HAP-1 (cell line): Measurements from ENCODE around the gene STK24.

Experiments used
- DNase-seq, 2 experiments: peaks; one replicate each; pipeline ENCODE4 v3.0.0-alpha.2; 2016 to 2020; ENCODE audit warnings: low spot score in 2 of 2
- H3K27me3 ChIP-seq: fragments of 250-450 bp; sonication (Bioruptor Pico); 2 replicates; pipeline ENCODE4 v1.5.1; 2020; ENCODE audit warnings: low read depth, mild to moderate bottlenecking, moderate library complexity
- H3K36me3 ChIP-seq: fragments of 250-450 bp; sonication (Bioruptor Pico); replicated peaks from 2 replicates; pipeline ENCODE4 v1.5.1; 2020; ENCODE audit warnings: mild to moderate bottlenecking
- H3K4me1 ChIP-seq: fragments of 250-450 bp; sonication (Bioruptor Pico); 2 replicates; pipeline ENCODE4 v1.5.1; 2020; ENCODE audit warnings: mild to moderate bottlenecking
- H3K4me3 ChIP-seq: fragments of 250-450 bp; sonication (Bioruptor Pico); 2 replicates; pipeline ENCODE4 v1.5.1; 2020; ENCODE audit warnings: mild to moderate bottlenecking, moderate library complexity
- H3K9me3 ChIP-seq: fragments of 250-450 bp; sonication (Bioruptor Pico); 2 replicates; pipeline ENCODE4 v1.5.1; 2020; ENCODE audit warnings: mild to moderate bottlenecking, moderate library complexity
- in situ Hi-C: fragments of 300-500 bp; cut with MboI; formaldehyde crosslinking; loops from 3 replicates; pipeline ENCODE4 v1.14.3; 2020; ENCODE audit warnings: low sequenced_read_pairs, inconsistent platforms, mixed read lengths

STK24 gene

DNA sequence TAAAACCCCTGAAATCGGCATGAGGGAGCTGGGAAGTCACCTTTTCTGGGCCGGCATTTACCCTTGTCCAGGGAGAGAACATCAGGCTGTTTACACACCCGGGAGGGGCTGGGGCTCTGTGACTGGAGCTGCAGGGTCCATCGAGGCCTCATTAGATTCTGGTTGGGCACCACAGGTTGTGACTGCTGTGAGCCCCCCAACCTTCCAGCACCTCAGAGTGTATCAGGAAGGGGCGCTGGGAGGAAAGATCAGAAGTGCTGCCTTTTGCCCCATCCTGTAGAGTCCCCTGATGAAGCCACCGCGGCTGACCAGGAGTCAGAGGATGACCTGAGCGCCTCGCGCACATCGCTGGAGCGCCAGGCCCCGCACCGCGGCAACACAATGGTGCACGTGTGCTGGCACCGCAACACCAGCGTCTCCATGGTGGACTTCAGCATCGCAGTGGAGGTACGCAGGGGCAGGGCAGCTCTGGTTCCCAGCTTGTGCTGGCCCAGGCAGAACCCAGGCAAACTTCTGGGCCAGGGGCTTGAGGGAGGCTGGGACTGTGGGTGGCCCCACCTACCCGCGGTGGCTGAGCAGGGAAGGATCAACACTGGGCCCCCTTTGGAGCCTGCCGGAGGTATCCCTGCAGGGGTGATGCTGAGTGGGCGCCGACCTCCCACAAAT lies 136.4 kb downstream of the STK24 start:
- Histone ChIP-seq H3K4me1 (no peaks in the 10 kb centered on the region; the same call in 1 of the 2 replicates), H3K36me3 (no peaks in the 10 kb centered on the region), H3K27me3 (no peaks in the 10 kb centered on the region), H3K4me3 (no peak overlapping the region), H3K9me3 (no peaks in the 10 kb centered on the region)
- no peak for DNase-seq
- in situ Hi-C loops, result loop anchor here (25.0 kb wide), 1 partner anchor 397 kb away; no protein-coding TSS in a partner anchor

DNA sequence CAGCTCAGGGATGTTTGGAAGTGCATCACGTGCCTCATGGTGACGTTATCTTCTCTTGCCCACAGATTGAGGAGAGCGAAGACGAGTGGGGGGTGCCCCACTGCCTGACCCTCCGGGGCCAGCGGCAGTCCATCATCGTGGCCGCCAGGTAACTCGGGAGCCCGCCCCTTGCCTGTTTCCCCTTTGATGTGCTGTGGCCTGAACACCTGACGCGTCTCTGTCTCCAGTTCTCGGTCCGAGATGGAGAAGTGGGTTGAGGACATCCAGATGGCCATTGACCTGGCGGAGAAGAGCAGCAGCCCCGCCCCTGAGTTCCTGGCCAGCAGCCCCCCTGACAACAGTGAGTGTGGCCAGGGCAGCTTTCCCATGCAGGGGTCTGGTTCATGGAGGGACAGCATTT lies 137.0 kb downstream of the STK24 start:
- in situ Hi-C loops, result loop anchor here (10.0 to 25.0 kb wide), 2 partner anchors 397 to 585 kb away; no protein-coding TSS in a partner anchor
- no peaks in the 10 kb centered on the region for H3K4me1 ChIP-seq
- no peaks in the 10 kb centered on the region for H3K9me3 ChIP-seq
- H3K27me3 ChIP-seq, result no peaks in the 10 kb centered on the region
- DNase-seq, result no peak
- H3K4me3 ChIP-seq, result no peak overlapping the region
- no peaks in the 10 kb centered on the region for H3K36me3 ChIP-seq

DNA sequence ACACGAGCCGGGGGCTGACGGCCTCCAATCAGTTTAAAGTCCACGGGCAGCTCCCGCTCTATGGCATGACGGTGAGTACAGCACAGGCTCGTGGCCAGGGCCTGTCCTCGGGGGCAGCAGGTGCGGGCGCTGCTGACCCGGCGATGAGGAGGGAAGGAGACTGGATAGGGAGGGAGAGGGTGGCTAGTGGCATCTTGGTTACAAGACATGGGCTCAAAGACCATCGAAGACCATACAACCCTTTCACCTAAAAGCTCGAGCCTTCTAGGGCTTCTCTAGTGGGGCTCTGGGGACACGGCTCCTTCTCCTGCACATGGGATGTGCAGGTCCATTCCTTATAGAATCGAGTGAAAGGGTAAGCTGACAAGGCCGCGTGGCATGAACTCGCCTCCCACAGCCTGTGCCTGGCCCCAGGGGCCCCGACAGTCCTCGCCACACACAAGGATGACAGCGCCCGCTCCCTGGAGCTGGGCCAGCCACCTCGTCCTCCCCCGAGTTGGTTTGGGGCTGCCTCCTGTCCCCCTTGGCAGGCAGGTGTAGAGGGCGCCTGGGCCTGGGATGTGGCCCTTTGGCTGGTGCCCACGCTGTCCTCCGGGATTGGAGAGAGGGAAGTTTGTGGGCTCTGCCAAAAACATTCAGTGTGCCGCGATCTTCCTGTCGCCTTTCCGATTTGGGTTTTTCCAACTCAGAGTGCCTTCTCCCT lies 137.6 kb downstream of the STK24 start:
- H3K4me1 ChIP-seq, result no peaks in the 10 kb centered on the region
- H3K9me3 ChIP-seq, result no peaks in the 10 kb centered on the region
- no peaks in the 10 kb centered on the region for H3K36me3 ChIP-seq
- no peak for DNase-seq
- H3K4me3 ChIP-seq, result no peak overlapping the region
- in situ Hi-C loops, result loop anchor here (10.0 to 25.0 kb wide), 2 partner anchors 398 to 584 kb away; no protein-coding TSS in a partner anchor
- H3K27me3 ChIP-seq, result no peaks in the 10 kb centered on the region

DNA sequence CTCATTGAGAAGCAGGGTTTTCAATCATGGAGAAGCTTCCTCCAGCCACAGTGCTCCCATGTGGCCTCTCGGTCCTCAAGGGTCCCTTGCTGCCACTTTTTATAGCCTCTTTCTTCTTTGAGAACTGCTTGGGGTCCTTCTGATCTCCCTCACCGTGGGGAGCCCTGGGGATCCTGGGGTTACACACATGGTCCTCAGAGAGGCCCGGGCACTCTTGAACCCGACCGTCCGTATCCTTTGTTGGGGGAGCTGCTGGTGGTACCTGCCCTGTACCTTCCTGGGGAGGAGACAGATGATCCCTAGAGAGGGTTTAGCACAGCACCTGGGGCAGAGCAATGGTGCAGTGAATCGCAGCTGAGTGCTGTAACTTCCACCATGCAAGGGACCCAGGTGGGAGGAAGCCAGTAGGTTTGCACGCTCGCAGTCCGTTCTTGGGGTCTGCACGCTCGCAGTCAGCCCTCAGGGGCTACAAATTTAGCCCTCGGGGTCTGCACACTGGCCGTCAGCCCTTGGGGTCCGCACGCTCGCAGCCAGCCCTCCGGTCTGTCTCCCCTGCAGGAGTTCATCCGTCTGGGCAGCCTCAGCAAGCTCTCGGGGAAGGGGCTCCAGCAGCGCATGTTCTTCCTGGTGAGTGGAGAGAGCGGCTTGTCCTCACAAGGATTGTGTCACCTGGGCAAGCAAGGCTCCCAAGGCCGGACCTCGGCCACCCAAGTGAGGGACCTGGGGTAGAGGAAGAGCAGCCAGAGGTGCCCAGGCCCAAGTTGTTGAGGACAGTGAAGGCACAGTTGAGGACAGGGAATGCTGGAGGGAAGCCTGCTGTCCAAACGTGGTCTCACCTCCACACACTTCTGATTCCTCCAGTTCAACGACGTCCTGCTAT lies 138.4 kb downstream of the STK24 start:
- Histone ChIP-seq H3K36me3 (no peaks in the 10 kb centered on the region), H3K4me3 (no peak overlapping the region), H3K9me3 (no peaks in the 10 kb centered on the region), H3K4me1 (no peaks in the 10 kb centered on the region), H3K27me3 (no peaks in the 10 kb centered on the region)
- no peak for DNase-seq
- in situ Hi-C loops, result loop anchor here (10.0 to 25.0 kb wide), 2 partner anchors 399 to 584 kb away; no protein-coding TSS in a partner anchor

DNA sequence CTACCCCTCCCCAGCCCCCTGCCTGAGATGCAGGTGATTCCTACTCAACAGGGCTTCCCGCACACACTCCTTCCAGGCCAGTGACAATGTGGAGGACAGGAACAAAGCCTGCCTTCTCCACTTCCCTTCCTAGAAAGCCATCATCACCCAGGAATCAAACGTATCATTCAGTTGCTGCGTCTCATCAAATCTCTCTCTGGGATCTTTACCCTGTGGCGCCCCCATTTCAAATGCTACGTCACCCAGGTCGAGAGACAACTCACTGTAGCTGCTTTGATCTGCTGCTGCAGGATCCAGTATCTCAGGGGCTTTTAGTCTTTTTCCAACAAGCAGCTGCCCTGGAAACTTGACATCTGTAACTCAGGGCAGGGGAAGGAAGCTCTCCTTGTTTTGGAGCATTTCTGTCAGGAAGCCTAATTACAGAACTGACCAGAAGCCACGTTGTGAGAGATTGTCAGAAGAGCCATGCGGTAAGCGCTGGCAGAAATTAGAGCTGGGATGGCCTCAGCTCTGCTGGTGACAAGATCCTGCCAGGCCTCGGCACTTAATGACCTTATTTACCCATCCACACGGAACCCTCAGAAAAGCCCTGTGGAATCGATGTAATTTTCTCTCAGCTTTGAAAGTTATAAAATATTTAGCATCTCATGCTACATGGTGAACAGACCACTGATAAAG lies 140.5 kb downstream of the STK24 start:
- H3K27me3 ChIP-seq, result no peaks in the 10 kb centered on the region
- no peak for DNase-seq
- in situ Hi-C loops, result loop anchor here (10.0 to 25.0 kb wide), 2 partner anchors 401 to 582 kb away; no protein-coding TSS in a partner anchor
- no peak overlapping the region for H3K4me3 ChIP-seq
- H3K4me1 ChIP-seq, result no peaks in the 10 kb centered on the region
- no peaks in the 10 kb centered on the region for H3K9me3 ChIP-seq
- H3K36me3 ChIP-seq, result no peaks in the 10 kb centered on the region

DNA sequence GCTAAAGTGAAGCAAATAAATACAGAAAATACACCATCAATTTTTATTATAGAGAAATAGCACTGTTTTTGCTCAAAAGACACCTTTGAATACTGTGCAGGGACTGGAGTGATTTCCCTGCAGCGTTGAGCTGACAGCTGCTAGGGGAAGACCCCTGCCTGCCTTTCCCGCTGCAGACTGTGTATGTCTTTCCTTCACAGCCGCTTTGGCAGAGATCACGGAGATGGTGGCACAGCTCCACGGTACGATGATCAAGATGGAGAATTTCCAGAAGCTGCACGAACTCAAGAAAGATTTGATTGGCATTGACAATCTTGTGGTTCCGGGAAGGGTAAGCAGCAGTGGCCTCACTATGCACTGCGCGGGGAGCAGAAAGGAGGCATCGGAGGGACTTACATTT lies 141.5 kb downstream of the STK24 start:
- no peaks in the 10 kb centered on the region for H3K9me3 ChIP-seq
- in situ Hi-C loops, result loop anchor here (10.0 to 25.0 kb wide), 2 partner anchors 402 to 581 kb away; no protein-coding TSS in a partner anchor
- DNase-seq, result no peak
- H3K27me3 ChIP-seq, result no peaks in the 10 kb centered on the region
- H3K36me3 ChIP-seq, result no peaks in the 10 kb centered on the region
- no peak overlapping the region for H3K4me3 ChIP-seq
- H3K4me1 ChIP-seq, result no peaks in the 10 kb centered on the region

DNA sequence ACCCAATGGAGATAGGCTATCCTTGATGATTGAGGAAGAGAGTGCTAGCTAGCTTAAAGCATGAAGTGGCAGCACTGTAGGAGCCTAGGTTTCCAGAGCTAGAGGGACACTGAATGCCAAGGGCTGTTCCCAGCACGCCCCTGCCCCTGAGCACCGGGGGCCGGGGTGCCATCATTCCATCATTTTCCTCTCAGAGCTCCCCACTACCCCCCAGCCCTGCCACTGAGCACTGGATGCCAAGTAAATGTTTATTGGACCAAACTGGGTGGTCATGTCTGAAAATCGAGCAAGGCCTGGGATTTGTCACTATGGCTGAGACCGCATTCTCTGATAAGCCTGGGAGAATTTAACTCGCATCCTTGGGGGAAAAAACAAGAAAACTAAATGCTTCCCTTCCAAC lies 142.8 kb downstream of the STK24 start:
- Histone ChIP-seq H3K4me1 (no peaks in the 10 kb centered on the region), H3K27me3 (no peaks in the 10 kb centered on the region), H3K4me3 (no peak overlapping the region), H3K9me3 (no peaks in the 10 kb centered on the region), H3K36me3 (no peaks in the 10 kb centered on the region)
- in situ Hi-C loops, result loop anchor here (10.0 to 25.0 kb wide), 2 partner anchors 403 to 579 kb away; no protein-coding TSS in a partner anchor
- no peak for DNase-seq

DNA sequence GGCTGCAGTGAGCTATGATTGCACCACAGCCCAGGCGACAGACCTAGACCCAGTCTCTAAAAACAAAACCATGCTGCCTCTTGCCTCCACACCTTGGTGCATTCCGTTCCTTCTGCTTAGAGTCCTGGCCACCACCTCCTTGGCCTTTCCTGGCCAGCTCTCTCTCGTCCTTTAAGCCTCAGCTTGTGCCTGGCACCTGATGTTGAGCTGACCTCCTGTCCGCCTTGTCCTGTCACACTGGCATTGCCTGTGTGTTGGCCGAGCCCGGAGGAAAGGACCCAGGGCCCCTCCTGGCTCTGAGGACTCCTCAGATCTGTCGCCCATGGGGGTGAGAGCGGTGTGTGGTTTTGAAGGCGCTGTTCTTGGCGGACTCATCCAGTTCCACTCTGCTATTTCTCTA lies 143.3 kb downstream of the STK24 start:
- DNase-seq, result no peak
- Histone ChIP-seq H3K4me3 (no peak overlapping the region), H3K36me3 (no peaks in the 10 kb centered on the region), H3K27me3 (no peaks in the 10 kb centered on the region), H3K4me1 (no peaks in the 10 kb centered on the region), H3K9me3 (no peaks in the 10 kb centered on the region)
- in situ Hi-C loops, result loop anchor here (10.0 to 25.0 kb wide), 2 partner anchors 404 to 579 kb away; no protein-coding TSS in a partner anchor

DNA sequence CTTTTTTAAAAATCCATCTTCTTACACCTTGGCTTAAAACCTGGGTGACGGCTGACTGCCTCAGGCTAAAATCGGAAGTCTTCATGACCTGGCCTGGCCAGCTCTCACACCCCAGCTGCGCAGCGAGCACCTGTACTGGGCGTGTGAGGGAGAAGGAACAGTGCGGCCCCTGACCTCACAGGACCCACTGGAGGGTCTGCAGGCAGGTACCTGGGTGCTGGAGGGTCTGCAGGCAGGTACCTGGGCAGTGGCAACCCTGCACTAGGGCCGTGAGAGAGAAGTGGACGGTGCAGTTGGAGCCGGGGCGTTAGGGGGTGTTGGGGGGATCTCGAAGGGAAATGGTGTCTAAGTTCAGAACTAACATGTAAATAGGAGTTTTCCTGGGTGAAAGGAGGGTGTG lies 144.3 kb downstream of the STK24 start:
- Histone ChIP-seq H3K36me3 (no peaks in the 10 kb centered on the region), H3K4me1 (no peaks in the 10 kb centered on the region), H3K4me3 (no peak overlapping the region), H3K27me3 (no peaks in the 10 kb centered on the region), H3K9me3 (no peaks in the 10 kb centered on the region)
- in situ Hi-C loops, result loop anchor here (10.0 to 25.0 kb wide), 2 partner anchors 405 to 578 kb away; no protein-coding TSS in a partner anchor
- DNase-seq, result no peak

DNA sequence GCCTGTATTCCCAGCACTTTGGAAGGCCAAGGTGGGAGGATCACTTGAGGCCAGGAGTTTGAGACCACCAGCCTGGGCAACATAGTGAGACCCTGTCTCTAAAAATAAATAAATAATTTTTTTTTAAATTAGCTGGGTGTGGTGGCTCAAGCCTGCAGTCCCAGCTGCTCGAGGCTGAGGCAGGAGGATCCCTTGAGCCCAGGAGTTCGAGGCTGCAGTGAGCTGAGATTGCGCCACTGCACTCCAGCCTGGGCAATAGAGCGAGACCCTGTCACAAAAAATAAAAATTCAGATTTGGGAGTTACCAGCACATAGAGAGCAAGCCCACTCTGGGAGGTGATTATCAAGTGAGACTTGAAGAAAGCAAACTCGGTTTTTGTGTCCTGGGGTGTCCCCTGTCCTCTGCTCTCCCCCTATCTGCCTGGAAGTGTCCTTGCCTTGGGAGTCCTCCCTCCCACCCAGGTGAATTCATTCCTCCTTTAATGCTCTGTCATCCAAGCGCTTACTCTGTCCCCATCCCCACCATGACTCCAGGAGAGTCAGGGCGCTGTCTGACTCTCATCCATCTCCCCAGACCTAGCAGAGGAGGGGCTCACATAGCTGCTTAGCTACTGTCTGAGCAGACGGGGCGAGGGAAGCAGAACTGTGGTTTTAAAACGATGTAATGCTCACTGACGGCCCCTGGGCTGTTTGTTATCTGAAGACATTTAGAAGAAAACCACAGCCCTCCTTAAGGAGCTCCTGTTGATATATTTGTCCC lies 146.8 kb downstream of the STK24 start:
- Histone ChIP-seq H3K27me3 (no peaks in the 10 kb centered on the region), H3K36me3 (no peaks in the 10 kb centered on the region; the same call in none of the 2 replicates), H3K4me1 (no peaks in the 10 kb centered on the region), H3K9me3 (no peaks in the 10 kb centered on the region), H3K4me3 (no peak overlapping the region)
- DNase-seq, result no peak
- in situ Hi-C loops, result loop anchor here (10.0 to 25.0 kb wide), 2 partner anchors 407 to 575 kb away; no protein-coding TSS in a partner anchor

DNA sequence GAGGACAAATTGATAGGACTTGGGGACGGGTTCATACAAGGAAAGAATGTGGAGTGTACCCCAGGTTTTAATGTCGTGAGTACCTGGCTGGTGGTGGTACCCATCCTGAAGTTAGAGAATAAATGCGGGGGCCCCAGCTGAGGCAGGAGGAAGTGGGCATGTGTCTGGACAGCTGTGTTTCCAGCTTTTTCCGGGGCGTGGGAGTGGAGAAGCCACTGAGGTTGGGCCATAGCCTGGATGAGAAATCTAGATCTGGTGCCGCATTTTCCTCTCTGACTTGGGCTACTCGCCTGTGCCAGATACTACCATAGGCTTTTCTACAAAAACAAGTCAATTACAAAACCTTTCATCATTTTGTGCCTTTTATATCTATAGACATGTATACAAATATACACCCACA lies 147.4 kb downstream of the STK24 start:
- Histone ChIP-seq H3K4me3 (no peak overlapping the region), H3K9me3 (no peaks in the 10 kb centered on the region), H3K27me3 (no peaks in the 10 kb centered on the region), H3K4me1 (no peaks in the 10 kb centered on the region), H3K36me3 (no peaks in the 10 kb centered on the region; the same call in none of the 2 replicates)
- no peak for DNase-seq
- in situ Hi-C loops, result loop anchor here (25.0 kb wide), 1 partner anchor 408 kb away; no protein-coding TSS in a partner anchor

DNA sequence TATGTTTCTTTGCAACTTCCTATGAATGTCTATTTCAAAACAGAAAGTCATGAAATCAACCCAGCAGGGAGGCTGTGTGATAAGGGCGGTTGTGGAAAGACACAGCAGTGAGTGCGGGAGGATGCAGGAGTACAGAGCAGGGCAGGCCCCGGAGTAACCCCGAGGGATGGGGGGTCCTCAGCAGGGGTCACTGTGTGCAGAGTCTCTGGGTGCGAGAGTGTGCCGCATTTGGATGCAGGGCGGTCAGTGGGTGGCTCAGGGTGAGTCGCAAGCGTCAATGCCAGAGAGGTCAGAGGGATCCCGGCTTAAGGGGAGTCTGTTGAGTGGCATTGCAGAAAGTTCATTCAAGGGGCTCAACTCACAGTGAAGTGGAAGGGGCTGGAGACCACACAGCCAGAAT lies 147.8 kb downstream of the STK24 start:
- Histone ChIP-seq H3K4me3 (no peak overlapping the region), H3K36me3 (no peaks in the 10 kb centered on the region; the same call in none of the 2 replicates), H3K9me3 (no peaks in the 10 kb centered on the region), H3K4me1 (no peaks in the 10 kb centered on the region), H3K27me3 (no peaks in the 10 kb centered on the region)
- in situ Hi-C loops, result loop anchor here (25.0 kb wide), 1 partner anchor 408 kb away; no protein-coding TSS in a partner anchor
- no peak for DNase-seq
